Natural killer cell (primary cell): ENCODE data around the gene FAT4. TPM values are rescaled to one million over a fixed set of nuclear protein-coding genes. Genes with fewer than 3 reads are reported as not detected.

Source experiments
- ATAC-seq, 3 donors: fragments of 150-1000 bp in 2 of 3; fragments of 200-7000 bp in 1 of 3; cut with Tn5 transposase; 1 replicate in 1 of 3; 2 replicates in 2 of 3; pipeline ENCODE4 v1.10.0; 2021; ENCODE audit warnings: mild to moderate bottlenecking in 2 of 3, moderate library complexity in 2 of 3
- DNase-seq, 2 donors: peaks; one replicate each; pipeline versions ENCODE4 v3.0.0 to v3.0.0-alpha.2; 2013 to 2021; ENCODE audit warnings: mixed read lengths in 1 of 2
- H3K27ac ChIP-seq: one replicate; pipeline ENCODE4 v1.5.1; 2013; ENCODE audit warnings: mild to moderate bottlenecking, low read length
- H3K27me3 ChIP-seq: one replicate; pipeline ENCODE4 v1.6.1; 2013; ENCODE audit warnings: low read length; ENCODE audit not compliant: control insufficient read depth, insufficient read depth
- H3K36me3 ChIP-seq: one replicate; pipeline ENCODE4 v1.6.1; 2013; ENCODE audit warnings: low read length; ENCODE audit not compliant: control insufficient read depth, insufficient read depth
- H3K4me1 ChIP-seq: one replicate; pipeline ENCODE4 v1.6.1; 2013; ENCODE audit warnings: low read length; ENCODE audit not compliant: control insufficient read depth, insufficient read depth
- H3K4me3 ChIP-seq: one replicate; pipeline ENCODE4 v1.5.1; 2013; ENCODE audit warnings: low read length
- H3K9me3 ChIP-seq: one replicate; pipeline ENCODE4 v1.6.1; 2013; ENCODE audit warnings: low read length; ENCODE audit not compliant: control insufficient read depth, insufficient read depth
- H3K27ac Mint-ChIP-seq, 2 donors: one replicate each; pipeline ENCODE4 v1.8.0; 2022; ENCODE audit warnings: mild to moderate bottlenecking in 2 of 2, mixed read lengths in 2 of 2, moderate library complexity in 1 of 2
- H3K27me3 Mint-ChIP-seq, 2 donors: one replicate each; pipeline ENCODE4 v1.8.0; 2022; ENCODE audit warnings: low read depth in 2 of 2, mixed read lengths in 2 of 2
- H3K36me3 Mint-ChIP-seq: one replicate; pipeline ENCODE4 v1.8.0; 2022; ENCODE audit warnings: mixed read lengths
- H3K4me1 Mint-ChIP-seq, 2 donors: one replicate each; pipeline ENCODE4 v1.8.0; 2022; ENCODE audit warnings: mixed read lengths in 2 of 2
- H3K4me3 Mint-ChIP-seq: one replicate; pipeline ENCODE4 v1.8.0; 2022; ENCODE audit warnings: mild to moderate bottlenecking, moderate library complexity, mixed read lengths
- H3K9me3 Mint-ChIP-seq, 2 donors: one replicate each; pipeline ENCODE4 v1.8.0; 2022; ENCODE audit warnings: mixed read lengths in 2 of 2
- WGBS: methylation state at CpG from one replicate; pipeline ENCODE4 v1.1.7; 2013; ENCODE audit warnings: missing lambda C conversion rate; ENCODE audit not compliant: insufficient coverage; 5-methylcytosine and 5-hydroxymethylcytosine counted together
- intact Hi-C: fragments of 100-400 bp; cut with micrococcal nuclease; formaldehyde crosslinking; loops from one replicate; pipeline ENCODE4 v1.14.2; 2022
- total RNA-seq, 4 donors: library from RNA; stranded (reverse); fragments of 120-200 nt in 1 of 4; gene quantifications; one replicate each; pipeline versions ENCODE4 v1.2.3 to v1.2.4, GENCODE V29; 2013 to 2022
- TF ChIP-seq, protein P1 (sequence below): fragments of 200-600 bp; IDR thresholded peaks from one replicate; pipeline ENCODE4 v1.8.0; 2022; ENCODE audit warnings: antibody characterized with exemption

The FAT4 gene
- total RNA-seq, 3 donors from 2014 or later (not counting 1 experiment from before 2014, with no cell fraction given), result 4.5 to 8.0 (median 5.1) TPM

DNA sequence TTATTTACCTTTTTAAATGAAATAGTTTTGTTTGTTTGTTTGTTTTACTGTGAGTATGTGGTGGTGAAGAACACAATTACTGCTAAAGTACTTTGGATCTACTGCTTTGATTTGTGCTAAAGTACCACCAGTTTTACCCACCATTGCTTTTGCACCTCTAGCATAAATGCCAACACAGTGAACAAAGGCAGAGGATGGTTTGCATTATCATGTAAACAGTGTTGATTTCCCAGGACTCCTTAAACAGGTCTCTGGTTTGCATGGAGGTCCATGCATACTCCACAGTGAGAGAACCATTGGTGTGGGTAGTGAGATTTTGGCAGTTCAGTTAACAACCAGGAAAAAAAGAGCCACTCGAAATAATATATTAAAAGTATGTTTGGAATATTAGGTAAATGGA is 11.0 kb downstream of the FAT4 start:
- H3K4me3 Mint-ChIP-seq, result no peak overlapping the region
- no peaks in the 10 kb centered on the region for H3K36me3 Mint-ChIP-seq
- WGBS, result no CpG with 5 or more reads among the region's 1 CpG
- H3K9me3 Mint-ChIP-seq, result no peaks in the 10 kb centered on the region
- TF ChIP-seq, protein P1, sequence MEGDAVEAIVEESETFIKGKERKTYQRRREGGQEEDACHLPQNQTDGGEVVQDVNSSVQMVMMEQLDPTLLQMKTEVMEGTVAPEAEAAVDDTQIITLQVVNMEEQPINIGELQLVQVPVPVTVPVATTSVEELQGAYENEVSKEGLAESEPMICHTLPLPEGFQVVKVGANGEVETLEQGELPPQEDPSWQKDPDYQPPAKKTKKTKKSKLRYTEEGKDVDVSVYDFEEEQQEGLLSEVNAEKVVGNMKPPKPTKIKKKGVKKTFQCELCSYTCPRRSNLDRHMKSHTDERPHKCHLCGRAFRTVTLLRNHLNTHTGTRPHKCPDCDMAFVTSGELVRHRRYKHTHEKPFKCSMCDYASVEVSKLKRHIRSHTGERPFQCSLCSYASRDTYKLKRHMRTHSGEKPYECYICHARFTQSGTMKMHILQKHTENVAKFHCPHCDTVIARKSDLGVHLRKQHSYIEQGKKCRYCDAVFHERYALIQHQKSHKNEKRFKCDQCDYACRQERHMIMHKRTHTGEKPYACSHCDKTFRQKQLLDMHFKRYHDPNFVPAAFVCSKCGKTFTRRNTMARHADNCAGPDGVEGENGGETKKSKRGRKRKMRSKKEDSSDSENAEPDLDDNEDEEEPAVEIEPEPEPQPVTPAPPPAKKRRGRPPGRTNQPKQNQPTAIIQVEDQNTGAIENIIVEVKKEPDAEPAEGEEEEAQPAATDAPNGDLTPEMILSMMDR, result no peak
- no peaks in the 10 kb centered on the region for H3K9me3 ChIP-seq
- no peaks in the 10 kb centered on the region for H3K27me3 Mint-ChIP-seq
- H3K4me1 Mint-ChIP-seq, result peaks cover 16 to 20% of the 10 kb centered on the region in 2 donors
- intact Hi-C loops, result no loop called here
- H3K36me3 ChIP-seq, result no peaks in the 10 kb centered on the region
- no peak for ATAC-seq
- H3K4me3 ChIP-seq, result no peak overlapping the region
- no peaks in the 10 kb centered on the region for H3K27me3 ChIP-seq
- H3K27ac Mint-ChIP-seq, result no peak overlapping the region
- no peak for DNase-seq
- no peaks in the 10 kb centered on the region for H3K4me1 ChIP-seq
- no peak overlapping the region for H3K27ac ChIP-seq

DNA sequence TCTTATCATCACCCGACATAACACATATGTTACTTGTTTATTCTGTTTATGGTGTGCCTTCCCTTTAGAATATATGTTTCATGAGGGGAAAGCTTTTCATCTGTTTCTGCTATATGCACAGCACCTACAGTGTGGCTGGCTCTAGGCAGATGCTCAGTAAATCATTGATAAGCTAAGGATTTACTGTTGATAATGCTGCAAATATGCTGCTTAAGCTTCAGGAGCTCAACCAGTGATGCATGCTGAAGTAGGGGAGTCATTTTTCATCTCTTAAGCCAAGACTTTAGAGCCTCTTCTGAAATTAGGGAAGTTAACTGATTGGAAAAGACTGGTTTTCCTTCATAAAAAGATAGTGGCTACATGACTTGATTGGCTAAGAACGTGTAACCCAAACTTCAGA is 16.4 kb downstream of the FAT4 start:
- 100% methylated on average over 1 of the region's 2 CpGs for WGBS
- DNase-seq (no peak), ATAC-seq (no peak)
- H3K27me3 ChIP-seq, result no peaks in the 10 kb centered on the region
- Mint-ChIP-seq H3K4me3 (no peak overlapping the region), H3K27ac (no peak overlapping the region), H3K36me3 (no peaks in the 10 kb centered on the region), H3K27me3 (no peaks in the 10 kb centered on the region), H3K4me1 (no peaks in the 10 kb centered on the region), H3K9me3 (no peaks in the 10 kb centered on the region)
- no peaks in the 10 kb centered on the region for H3K36me3 ChIP-seq
- intact Hi-C loops, result no loop called here
- H3K9me3 ChIP-seq, result no peaks in the 10 kb centered on the region
- TF ChIP-seq, protein P1, result no peak
- no peaks in the 10 kb centered on the region for H3K4me1 ChIP-seq
- no peak overlapping the region for H3K4me3 ChIP-seq
- no peak overlapping the region for H3K27ac ChIP-seq

DNA sequence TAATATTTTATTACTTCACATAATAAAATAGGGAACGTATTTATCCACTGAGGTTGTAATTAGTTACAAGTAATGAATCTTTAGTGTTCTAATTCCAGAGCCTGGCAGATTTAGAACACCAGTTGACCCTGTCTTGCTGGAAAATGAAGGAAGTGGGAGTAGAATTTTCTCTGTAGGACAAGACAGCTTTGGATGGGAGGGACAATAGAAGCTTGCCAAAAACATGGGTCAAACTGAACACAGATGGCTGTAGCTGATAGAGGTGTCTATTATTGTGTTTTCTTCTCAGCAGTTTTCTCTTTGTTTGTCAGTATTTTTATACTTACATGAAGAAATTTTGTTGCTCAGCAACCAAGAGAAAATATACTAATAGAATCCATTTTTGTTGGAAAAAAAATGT is 20.2 kb downstream of the FAT4 start:
- Histone ChIP-seq H3K9me3 (no peaks in the 10 kb centered on the region), H3K27ac (no peak overlapping the region), H3K36me3 (no peaks in the 10 kb centered on the region), H3K4me3 (no peak overlapping the region), H3K4me1 (no peaks in the 10 kb centered on the region), H3K27me3 (no peaks in the 10 kb centered on the region)
- TF ChIP-seq, protein P1, result no peak
- H3K27me3 Mint-ChIP-seq, result no peaks in the 10 kb centered on the region
- ATAC-seq (no peak), DNase-seq (no peak)
- H3K36me3 Mint-ChIP-seq, result no peaks in the 10 kb centered on the region
- no peak overlapping the region for H3K4me3 Mint-ChIP-seq
- H3K9me3 Mint-ChIP-seq, result no peaks in the 10 kb centered on the region
- intact Hi-C loops, result no loop called here
- no peaks in the 10 kb centered on the region for H3K4me1 Mint-ChIP-seq
- H3K27ac Mint-ChIP-seq, result no peak overlapping the region
- 60% methylated on average over 1 of the region's 1 CpG for WGBS

DNA sequence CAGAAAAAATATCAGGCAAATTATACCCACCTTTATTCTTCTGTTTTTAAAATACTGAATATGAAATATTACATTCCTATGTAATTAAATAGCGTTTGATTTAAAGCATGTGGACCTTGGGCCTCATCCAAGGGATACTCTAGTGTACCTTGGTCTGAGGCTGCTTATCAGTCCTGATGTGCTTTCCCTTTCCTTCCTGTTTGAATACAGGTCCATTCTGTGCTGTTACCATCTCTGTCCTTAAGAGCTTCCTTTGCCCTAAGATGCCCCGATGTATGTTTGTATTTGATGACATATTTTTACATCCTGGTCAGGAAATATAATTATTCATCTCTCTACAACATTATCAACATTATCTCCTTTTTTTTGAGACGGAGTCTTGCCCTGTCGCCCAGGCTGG is 24.1 kb downstream of the FAT4 start:
- TF ChIP-seq, protein P1, result no peak
- 93% methylated on average over 3 of the region's 4 CpGs for WGBS
- Histone ChIP-seq H3K9me3 (no peaks in the 10 kb centered on the region), H3K36me3 (no peaks in the 10 kb centered on the region), H3K27ac (no peak overlapping the region), H3K4me3 (no peak overlapping the region), H3K27me3 (no peaks in the 10 kb centered on the region), H3K4me1 (no peaks in the 10 kb centered on the region)
- no peak overlapping the region for H3K27ac Mint-ChIP-seq
- no peak overlapping the region for H3K4me3 Mint-ChIP-seq
- DNase-seq (no peak), ATAC-seq (no peak)
- no peaks in the 10 kb centered on the region for H3K27me3 Mint-ChIP-seq
- H3K36me3 Mint-ChIP-seq, result no peaks in the 10 kb centered on the region
- intact Hi-C loops, result no loop called here
- peaks cover 0 to 1% of the 10 kb centered on the region in 2 donors for H3K9me3 Mint-ChIP-seq
- no peaks in the 10 kb centered on the region for H3K4me1 Mint-ChIP-seq
